Nephron progenitor cell (in vitro differentiated cells): ENCODE results near the gene TIMM44.
A peak's percentile ranks its signal among the peaks of the same experiment; 100 is the strongest.

Source experiments
- DNase-seq: peaks from one replicate; pipeline ENCODE4 v3.0.0; 2021
- H3K27ac Mint-ChIP-seq: 2 replicates; pipeline ENCODE4 v1.8.0; 2021; ENCODE audit warnings: mild to moderate bottlenecking, moderate library complexity, mixed read lengths
- H3K27me3 Mint-ChIP-seq: 2 replicates; pipeline ENCODE4 v1.8.0; 2021; ENCODE audit warnings: mild to moderate bottlenecking, low read depth, mixed read lengths; ENCODE audit not compliant: poor library complexity
- H3K36me3 Mint-ChIP-seq: 2 replicates; pipeline ENCODE4 v1.8.0; 2021; ENCODE audit warnings: low read depth, mixed read lengths
- H3K4me1 Mint-ChIP-seq: 2 replicates; pipeline ENCODE4 v1.8.0; 2021; ENCODE audit warnings: mixed read lengths
- H3K4me3 Mint-ChIP-seq: 2 replicates; pipeline ENCODE4 v1.8.0; 2021; ENCODE audit warnings: mild to moderate bottlenecking, moderate library complexity, mixed read lengths
- H3K9me3 Mint-ChIP-seq: 2 replicates; pipeline ENCODE4 v1.8.0; 2021; ENCODE audit warnings: mild to moderate bottlenecking, moderate library complexity, mixed read lengths
- TF ChIP-seq, protein P1 (sequence below): fragments of 200-600 bp; sonication (generic); IDR thresholded peaks from 2 replicates; pipeline ENCODE4 v1.5.0; 2021; ENCODE audit warnings: antibody characterized with exemption

The TIMM44 gene

DNA sequence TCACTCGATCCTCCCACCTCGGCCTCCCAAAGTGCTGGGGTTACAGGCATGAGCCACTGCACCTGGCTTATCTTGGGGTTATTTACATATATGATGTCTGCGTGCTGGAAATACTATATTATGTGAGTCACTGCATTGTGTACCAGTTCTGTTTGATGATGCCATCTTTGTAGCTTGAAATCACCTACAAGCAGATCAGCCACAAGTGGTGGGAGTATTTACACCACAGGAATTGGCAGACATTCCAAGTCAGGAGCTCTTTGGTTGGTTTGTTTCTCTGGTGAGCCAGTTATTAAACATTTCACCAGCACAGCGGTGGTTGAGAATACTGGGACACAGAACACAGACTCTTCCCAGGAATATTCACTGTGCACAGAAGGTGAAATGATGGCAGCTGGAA lies 4.5 kb upstream of the TIMM44 start:
- DNase-seq, result no peak
- TF ChIP-seq, protein P1, sequence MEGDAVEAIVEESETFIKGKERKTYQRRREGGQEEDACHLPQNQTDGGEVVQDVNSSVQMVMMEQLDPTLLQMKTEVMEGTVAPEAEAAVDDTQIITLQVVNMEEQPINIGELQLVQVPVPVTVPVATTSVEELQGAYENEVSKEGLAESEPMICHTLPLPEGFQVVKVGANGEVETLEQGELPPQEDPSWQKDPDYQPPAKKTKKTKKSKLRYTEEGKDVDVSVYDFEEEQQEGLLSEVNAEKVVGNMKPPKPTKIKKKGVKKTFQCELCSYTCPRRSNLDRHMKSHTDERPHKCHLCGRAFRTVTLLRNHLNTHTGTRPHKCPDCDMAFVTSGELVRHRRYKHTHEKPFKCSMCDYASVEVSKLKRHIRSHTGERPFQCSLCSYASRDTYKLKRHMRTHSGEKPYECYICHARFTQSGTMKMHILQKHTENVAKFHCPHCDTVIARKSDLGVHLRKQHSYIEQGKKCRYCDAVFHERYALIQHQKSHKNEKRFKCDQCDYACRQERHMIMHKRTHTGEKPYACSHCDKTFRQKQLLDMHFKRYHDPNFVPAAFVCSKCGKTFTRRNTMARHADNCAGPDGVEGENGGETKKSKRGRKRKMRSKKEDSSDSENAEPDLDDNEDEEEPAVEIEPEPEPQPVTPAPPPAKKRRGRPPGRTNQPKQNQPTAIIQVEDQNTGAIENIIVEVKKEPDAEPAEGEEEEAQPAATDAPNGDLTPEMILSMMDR, result no peak
- peaks cover 15% of the 10 kb centered on the region for H3K36me3 Mint-ChIP-seq
- H3K27me3 Mint-ChIP-seq, result no peaks in the 10 kb centered on the region
- no peak overlapping the region for H3K27ac Mint-ChIP-seq
- H3K9me3 Mint-ChIP-seq, result peaks cover 5% of the 10 kb centered on the region
- H3K4me1 Mint-ChIP-seq, result peaks cover 6% of the 10 kb centered on the region
- no peak overlapping the region for H3K4me3 Mint-ChIP-seq

DNA sequence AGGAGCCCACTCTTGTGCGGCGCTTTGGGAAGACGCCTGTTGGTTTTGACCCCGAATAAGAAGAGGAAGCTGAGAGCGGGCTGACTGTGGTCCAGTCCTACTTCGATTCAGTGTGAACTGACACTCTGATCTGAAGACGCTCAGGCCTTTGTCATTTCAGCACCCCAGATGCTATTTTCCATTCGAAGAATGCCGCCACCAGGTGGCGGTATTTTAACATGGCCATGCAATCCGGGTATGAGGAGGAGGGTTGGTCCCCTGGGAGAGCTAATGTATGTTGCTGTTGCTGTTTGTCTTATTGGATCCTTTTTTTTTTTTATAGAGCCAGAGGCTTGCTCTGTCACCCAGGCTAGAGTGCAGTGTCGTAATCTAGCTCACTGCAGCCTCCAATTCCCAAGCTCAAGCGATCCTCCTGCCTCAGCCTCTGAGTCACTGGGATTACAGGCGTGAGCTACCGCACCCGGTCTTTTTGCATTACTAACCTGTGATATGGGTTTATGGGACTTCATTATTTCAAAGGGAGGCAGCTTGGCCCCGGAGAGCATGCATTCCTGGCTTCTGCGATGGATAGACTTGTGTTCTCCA lies 803 bp upstream of the TIMM44 start:
- peaks cover 5% of the 10 kb centered on the region for H3K9me3 Mint-ChIP-seq
- peaks cover 20% of the 10 kb centered on the region for H3K4me1 Mint-ChIP-seq
- H3K36me3 Mint-ChIP-seq, result peaks cover 25% of the 10 kb centered on the region
- H3K27ac Mint-ChIP-seq, result peak overlapping the region; percentile 100
- TF ChIP-seq, protein P1, result peak; percentile 79
- H3K4me3 Mint-ChIP-seq, result peak overlapping the region; percentile 94
- DNase-seq, result peak; percentile 87
- no peaks in the 10 kb centered on the region for H3K27me3 Mint-ChIP-seq

DNA sequence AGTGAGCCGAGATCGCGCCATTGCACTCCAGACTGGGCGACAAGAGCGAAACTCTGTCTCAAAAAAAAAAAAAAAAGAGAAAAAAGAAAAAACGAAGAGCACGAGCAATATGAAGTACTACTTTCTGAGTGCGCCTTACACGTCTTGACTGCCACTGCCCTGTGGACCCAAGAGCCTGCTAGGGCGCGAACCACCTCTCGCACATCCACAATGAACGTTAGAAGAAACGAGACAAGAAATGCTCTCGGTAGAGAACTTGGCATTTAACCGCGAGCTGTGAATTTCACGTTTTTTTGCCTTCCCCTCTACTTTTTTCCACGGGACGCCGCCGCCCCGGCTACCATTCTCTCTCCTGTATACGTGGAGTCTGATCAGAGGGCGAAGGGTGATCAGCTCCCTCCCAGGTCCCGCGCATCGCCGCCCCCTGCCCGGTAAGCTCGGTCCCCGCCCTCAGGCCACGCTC lies 454 bp downstream of the TIMM44 start:
- peaks cover 25% of the 10 kb centered on the region for H3K36me3 Mint-ChIP-seq
- TF ChIP-seq, protein P1, result no peak
- H3K27me3 Mint-ChIP-seq, result no peaks in the 10 kb centered on the region
- peak overlapping the region; percentile 94 for H3K4me3 Mint-ChIP-seq
- H3K9me3 Mint-ChIP-seq, result peaks cover 3% of the 10 kb centered on the region
- H3K27ac Mint-ChIP-seq, result peak overlapping the region; percentile 100
- no peak for DNase-seq
- peaks cover 20% of the 10 kb centered on the region for H3K4me1 Mint-ChIP-seq

DNA sequence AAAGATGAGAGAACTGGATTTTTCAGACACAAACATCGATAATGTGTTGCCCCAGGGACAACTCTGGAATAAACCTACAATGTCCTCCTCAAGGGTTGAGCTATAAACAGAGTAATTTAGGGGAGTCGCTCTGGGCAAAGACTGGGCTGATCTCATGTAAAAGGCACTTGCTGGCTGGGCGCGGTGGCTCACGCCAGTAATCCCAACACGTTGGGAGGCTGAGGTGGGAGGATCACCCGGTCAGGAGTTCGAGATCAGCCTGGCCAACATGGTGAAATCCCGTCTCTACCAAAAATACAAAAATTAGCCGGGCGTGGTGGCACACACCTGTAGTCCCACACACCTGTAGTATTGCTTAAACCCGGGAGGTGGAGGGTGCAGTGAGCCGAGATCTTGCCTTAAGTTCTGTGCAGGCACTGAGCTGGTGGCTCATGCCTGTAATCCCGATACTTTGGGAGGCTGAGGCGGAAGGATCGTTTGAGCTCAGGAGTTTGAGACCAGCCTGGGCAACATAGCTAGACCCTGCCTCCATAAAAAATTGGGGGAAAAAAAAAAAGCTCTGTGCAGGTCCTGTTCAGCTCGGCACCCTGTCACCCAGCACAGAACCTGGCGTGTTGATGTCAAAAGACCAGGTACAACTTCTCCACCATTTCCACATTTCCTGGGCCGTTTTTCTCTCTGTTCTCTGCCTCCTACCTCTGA lies 1.4 kb downstream of the TIMM44 start:
- no peak overlapping the region for H3K27ac Mint-ChIP-seq
- no peaks in the 10 kb centered on the region for H3K9me3 Mint-ChIP-seq
- TF ChIP-seq, protein P1, result no peak
- H3K27me3 Mint-ChIP-seq, result no peaks in the 10 kb centered on the region
- peaks cover 26% of the 10 kb centered on the region for H3K36me3 Mint-ChIP-seq
- peak overlapping the region; percentile 94 for H3K4me3 Mint-ChIP-seq
- no peak for DNase-seq
- H3K4me1 Mint-ChIP-seq, result peaks cover 20% of the 10 kb centered on the region

DNA sequence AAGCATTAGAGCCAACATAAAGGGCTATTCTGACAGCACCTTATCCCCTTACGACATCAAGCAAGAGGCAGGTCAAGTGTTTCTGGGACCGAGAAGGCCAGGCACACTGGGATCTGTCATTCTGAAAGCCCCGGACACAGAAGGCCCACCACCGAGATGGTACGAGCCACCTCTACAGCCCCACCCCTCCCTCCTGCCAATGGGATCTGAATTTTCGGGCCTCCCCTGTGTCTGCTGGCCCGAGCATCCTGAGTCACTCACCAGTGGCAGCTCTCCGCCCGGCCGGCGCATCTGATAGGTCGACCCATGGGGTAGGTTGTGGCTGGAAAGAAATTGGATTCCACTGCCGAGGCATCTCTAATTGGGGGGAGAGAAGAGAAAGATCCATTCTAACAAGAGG lies 2.6 kb downstream of the TIMM44 start:
- H3K27ac Mint-ChIP-seq, result peak overlapping the region; percentile 92
- H3K27me3 Mint-ChIP-seq, result no peaks in the 10 kb centered on the region
- peak overlapping the region; percentile 46 for H3K4me3 Mint-ChIP-seq
- no peaks in the 10 kb centered on the region for H3K9me3 Mint-ChIP-seq
- TF ChIP-seq, protein P1, result no peak
- peaks cover 20% of the 10 kb centered on the region for H3K4me1 Mint-ChIP-seq
- DNase-seq, result no peak
- H3K36me3 Mint-ChIP-seq, result peaks cover 29% of the 10 kb centered on the region

DNA sequence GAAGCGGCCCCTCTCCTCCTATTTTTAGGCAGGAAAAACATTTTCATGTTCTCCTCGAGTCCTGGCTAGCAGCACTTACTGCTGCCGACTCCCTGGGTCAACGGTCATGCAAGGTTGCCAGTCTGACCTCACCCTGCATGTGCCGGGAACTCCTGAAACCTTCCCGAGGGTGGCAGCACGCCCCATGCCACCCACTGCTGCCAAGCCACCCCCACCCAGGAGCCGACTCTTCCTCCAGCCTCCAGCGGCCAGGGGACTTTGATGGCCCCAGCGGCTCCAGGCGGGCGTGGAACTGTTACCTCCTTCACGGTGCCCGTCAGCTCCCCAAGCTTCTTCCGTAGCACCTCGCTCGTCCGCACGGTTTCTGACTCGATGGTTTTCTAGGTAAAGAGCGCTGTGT lies 8.7 kb downstream of the TIMM44 start:
- Mint-ChIP-seq H3K9me3 (no peaks in the 10 kb centered on the region), H3K36me3 (peaks cover 21% of the 10 kb centered on the region), H3K27ac (no peak overlapping the region), H3K27me3 (no peaks in the 10 kb centered on the region), H3K4me1 (no peaks in the 10 kb centered on the region), H3K4me3 (no peak overlapping the region)
- TF ChIP-seq, protein P1, result no peak
- no peak for DNase-seq
